Amygdala (tissue), 56 donors: ENCODE measurements around the gene RAD51B.
"Not testable (repeated sequence)": the region's sequence is repeated elsewhere in the genome, so short reads cannot be mapped to it uniquely, and the experiment has no call there.

Experiments used
- DNase-seq, 56 donors: peaks; one replicate each; lab custom pipeline; 2025; lab: John Stamatoyannopoulos, UW

RAD51B gene

DNA sequence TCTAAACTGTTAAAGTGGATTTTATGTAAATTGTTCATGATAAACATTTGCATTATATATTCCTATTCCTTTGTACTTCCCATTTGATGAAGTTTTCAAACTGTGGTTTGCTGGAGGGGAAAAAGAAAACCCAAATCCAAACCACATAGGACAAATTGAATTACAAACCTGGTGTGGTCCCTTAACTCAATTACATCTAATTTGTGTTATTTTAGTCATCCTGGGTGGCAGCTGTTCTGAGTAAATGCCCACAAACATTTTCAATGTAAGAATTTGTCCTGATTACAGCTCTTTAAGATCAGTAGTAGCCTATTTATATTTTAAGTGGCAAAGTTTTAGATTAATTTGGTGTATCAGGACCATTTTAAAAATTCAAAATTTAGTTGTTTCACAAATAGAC, 153.9 kb downstream of the RAD51B start:
- DNase-seq, result no peak

- no peak for DNase-seq
Measured at GRCh38 chr14:67975470-67975869, 155.9 kb downstream of the RAD51B start.

DNA sequence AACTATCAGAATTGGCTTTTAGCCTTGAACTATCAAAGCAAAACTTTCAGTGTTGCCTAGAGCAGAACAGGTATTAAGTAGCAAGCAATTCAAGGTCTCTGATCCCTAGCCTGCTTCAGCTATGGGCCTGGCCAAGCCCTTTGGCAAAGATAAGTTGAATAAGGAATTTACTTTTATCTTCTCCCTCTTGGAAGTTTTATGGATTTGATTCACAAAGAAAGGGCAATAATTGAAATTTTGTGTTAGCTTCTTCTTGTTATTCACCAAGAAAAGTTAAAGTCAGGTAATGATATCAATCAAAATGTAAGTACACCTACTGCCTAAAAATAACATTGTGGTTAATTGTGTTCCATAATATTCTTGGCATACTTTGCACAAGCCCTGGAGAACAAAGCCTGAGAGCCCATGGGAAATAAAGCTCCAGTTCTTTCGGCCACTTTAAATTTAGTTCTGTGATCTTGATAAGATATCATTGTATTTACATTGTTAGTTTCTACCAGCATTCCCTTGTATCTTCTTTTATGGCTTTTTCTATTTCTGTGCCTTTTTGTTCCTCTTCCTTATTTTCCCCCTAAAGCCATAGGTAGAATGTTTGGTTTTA, 158.0 kb downstream of the RAD51B start:
- DNase-seq, result no peak

DNA sequence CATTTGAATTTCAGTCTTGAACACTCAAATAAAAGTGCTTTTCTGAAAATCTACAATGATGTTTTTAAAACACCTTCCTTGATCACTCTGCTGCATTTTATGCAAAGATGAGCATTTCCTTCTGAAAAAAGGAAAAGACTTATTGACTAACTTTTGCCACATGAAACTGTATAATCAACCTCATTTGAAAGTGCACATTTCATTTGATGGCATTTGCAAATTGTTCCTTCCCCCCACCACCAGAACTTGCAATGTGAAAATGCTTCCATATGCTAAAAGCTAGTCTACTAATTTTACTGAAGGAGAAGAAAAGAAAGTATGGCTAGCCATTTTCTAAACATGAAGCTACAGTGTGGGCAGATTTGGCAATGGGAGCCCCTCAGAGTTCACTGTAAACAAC, 159.2 kb downstream of the RAD51B start:
- no peak for DNase-seq

DNA sequence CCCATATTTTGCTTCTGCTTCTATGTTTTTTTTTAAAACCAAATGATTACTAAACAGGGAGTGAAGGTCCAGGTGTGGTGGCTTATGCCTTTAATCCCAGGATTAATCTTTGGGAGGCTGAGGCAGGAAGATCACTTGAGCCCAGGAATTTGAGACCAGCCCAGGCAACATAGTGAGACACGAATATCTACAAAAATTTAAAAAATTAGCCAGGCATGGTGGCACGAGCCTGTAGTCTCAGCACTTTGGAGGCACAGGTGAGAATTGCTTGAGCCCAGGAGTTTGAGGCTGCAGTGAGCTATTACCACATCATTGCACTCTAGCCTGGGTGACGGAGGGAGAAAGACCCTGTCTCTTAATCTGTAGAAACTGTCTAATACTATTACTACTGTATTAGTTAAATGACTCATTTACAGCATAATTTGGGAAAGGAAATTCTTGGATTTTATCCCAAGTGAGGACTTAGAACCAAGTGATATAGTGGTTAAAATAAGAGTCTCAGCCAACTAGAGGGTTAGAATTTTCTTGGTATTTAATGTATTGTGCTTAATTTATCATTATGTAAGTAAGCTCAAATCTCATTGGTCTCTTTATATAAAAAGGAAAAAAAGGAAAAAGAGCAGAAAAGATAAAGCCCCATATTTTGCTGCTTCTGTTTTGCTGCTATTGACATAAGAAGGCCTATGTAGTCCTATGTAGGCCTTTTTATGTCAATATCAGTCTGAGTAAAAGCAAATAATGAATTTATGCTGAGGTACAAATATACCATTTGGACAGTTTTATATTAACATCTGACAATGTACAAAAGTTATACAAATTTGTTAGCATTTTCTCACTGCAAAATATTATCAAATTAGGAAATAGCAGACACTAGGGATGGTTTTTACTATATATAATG, 163.4 kb downstream of the RAD51B start:
- DNase-seq, result no peak

- no peak for DNase-seq
Measured at GRCh38 chr14:67984274-67984673, 164.7 kb downstream of the RAD51B start.

DNA sequence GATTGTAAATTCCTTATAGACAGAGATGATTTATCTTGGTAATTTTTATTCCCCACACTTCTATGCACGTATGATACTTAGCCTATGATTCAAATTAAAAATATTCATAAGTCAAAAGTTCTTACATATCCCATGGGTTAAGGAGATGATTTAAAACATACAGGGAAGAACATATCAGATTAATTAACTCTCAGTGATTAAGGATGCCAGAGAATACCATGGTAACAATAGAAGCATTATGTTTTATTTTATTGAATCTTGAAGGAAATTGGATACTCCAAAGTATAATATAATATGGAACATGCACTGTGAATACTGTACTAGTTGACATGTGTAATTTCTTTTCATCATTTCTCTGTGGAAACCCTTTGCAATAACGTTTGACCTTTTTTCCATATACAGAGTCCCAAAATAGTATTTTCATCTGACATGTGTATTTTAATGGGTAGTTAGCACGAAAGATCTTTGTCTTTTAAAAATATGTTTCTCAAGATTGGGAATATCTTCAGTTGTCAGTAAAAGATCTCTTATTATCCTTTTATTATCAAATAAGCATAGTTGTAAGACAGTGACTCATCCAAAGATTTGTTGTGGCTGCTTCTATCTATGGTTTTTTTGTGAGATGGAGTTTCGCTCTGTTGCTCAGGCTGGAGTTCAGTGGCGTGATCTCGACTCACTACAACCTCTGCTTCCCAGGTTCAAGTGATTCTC, 166.7 kb downstream of the RAD51B start:
- DNase-seq, result no peak

DNA sequence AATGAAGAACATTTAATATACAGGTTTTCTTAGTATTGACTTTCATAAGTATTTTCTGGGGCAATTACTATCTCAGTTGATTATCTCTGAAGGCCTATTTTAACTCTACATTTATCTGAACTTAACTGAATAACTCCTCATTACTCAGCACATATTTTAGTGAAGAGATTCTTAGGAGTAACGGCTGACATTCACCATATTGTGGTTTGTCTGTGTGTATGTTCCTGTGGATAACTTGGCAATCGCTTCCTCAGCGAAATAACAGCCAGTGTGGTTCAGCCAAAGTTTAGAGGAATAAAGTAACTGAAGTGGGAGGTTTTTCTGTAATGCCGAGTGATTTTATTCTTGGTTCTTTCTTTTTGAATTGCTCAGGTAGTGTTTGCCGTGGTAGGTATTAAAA, 168.0 kb downstream of the RAD51B start:
- no peak for DNase-seq

- DNase-seq, result not testable (repeated sequence)
Measured at GRCh38 chr14:67988210-67988609, 168.6 kb downstream of the RAD51B start.

GRCh38 chr14:67990576-67990975, 171.0 kb downstream of the RAD51B start:
- DNase-seq, result no peak

GRCh38 chr14:67994531-67994930, 175.0 kb downstream of the RAD51B start:
- no peak for DNase-seq

- no peak for DNase-seq
Measured at GRCh38 chr14:67996235-67996634, 176.7 kb downstream of the RAD51B start.

- no peak for DNase-seq
Measured at GRCh38 chr14:67998834-67999233, 179.3 kb downstream of the RAD51B start.

- DNase-seq, result no peak
Measured at GRCh38 chr14:67999290-67999689, 179.7 kb downstream of the RAD51B start.

DNA sequence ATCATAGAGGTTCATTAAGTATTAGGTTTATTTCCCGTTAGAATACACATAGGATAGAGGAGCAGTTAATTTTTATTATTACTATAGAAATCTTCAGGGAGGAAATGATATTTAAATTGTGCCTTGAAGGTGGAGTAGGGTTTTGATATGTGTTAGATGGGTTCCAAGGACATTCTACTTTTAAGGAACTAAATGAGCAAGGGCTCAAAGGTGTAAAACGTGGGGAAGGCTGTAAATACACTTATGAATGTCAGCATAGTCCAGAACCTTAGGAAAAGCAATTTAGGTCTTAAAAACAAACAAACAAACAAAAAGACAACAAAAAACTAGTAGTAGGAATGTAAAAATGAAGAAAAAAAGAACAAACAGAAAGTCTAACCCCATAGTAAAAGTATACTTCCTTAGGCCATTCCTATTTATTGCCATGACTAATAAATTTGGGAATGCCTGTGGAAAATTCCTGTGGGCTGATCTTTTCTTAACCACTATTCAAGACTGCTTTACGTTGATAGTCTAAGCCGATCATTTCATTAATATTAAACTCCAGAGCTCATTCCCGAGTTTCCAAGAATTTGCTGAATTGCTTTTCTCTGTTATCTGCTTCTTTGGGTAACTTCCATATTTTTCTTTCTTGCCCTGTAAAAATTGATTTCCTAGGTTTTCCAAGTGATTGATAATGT, 180.3 kb downstream of the RAD51B start:
- no peak for DNase-seq

- no peak for DNase-seq
Measured at GRCh38 chr14:68000511-68000910, 180.9 kb downstream of the RAD51B start.

DNA sequence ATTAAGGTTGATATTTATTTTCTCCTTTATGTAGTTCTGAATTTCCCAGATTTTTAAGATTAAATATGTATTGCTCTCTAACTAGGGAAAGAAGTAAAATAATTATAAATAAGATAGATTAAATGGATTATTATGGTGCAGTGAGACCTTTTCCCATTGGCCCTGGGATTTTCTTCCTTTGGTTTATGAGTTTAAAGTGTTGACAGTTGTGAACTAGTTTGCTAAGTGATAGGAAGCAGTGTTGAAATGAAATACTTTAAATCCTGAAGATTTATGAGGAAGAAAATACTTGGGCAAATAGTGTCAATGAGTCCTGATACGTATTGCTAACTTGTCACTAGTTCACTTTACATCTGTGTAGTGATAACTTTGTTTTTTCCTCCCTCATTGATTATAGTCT, 188.9 kb downstream of the RAD51B start:
- DNase-seq, result no peak

- no peak for DNase-seq
Measured at GRCh38 chr14:68011406-68012028, 191.9 kb downstream of the RAD51B start.

DNA sequence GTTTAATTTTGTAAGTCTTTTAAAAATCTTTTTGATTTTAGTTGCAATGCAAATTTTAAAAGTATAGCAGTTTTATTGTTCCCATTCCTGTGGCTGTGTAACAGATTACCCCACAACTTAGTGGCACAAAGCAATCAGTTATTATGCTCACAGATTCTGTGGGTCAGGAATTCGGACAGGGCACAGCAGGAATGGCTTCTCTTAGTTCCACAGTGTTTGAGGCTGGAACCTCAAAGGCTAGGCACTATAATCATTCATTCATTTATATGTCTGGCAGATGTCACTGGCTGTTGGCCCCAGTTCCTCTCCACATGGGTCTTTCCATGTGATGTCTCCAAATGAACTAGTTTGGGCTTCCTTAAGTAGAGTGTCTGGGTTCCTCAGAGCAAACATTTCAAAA, 193.3 kb downstream of the RAD51B start:
- DNase-seq, result no peak

GRCh38 chr14:68013326-68013725, 193.7 kb downstream of the RAD51B start:
- no peak for DNase-seq
